SK-N-SH (cell line): ENCODE measurements around the gene MAPK8IP3. TPM values are rescaled to one million over a fixed set of nuclear protein-coding genes. Genes with fewer than 3 reads are reported as not detected.

Source experiments
- CTCF ChIA-PET: fragments of 300-600, 350-600 bp; formaldehyde crosslinking; extraction: SDS; loops from one replicate; lab custom pipeline; 2021; lab: Yijun Ruan, JAX
- POLR2A ChIA-PET: fragments of 350-600 bp; sonication (Branson Sonifier 250); formaldehyde crosslinking; extraction: SDS; loops from one replicate; lab custom pipeline; 2020; ENCODE audit warnings: antibody characterized with exemption, inconsistent platforms; lab: Yijun Ruan, JAX
- DNase-seq: peaks from one replicate; pipeline ENCODE4 v3.0.0; 2012
- H2AFZ ChIP-seq: fragments of 200-600 bp; sonication (generic); 2 replicates; pipeline ENCODE4 v1.8.1; 2016; ENCODE audit warnings: antibody characterized with exemption, mild to moderate bottlenecking, low read depth
- H3F3A ChIP-seq: fragments of 200-600 bp; sonication (generic); replicated peaks from 2 replicates; pipeline ENCODE3; 2016; ENCODE audit warnings: antibody characterized with exemption, mild to moderate bottlenecking; ENCODE audit not compliant: insufficient read depth
- H3K27ac ChIP-seq, 2 experiments: fragments of 200-500 bp in 1 of 2; fragments of 200-600 bp in 1 of 2; sonication (Bioruptor generic) in 1 of 2; sonication (generic), shearing (Covaris generic) in 1 of 2; 2 replicates each; pipeline versions ENCODE4 v1.5.1 to v1.6.1; 2014 to 2016; ENCODE audit warnings: low read depth in 2 of 2, inconsistent platforms in 1 of 2, low read length in 1 of 2, mild to moderate bottlenecking in 1 of 2, mixed read lengths in 1 of 2
- H3K27me3 ChIP-seq: fragments of 200-600 bp; sonication (generic), shearing (Covaris generic); 2 replicates; pipeline ENCODE4 v1.6.1; 2016; ENCODE audit warnings: mixed run types; ENCODE audit not compliant: insufficient read depth
- H3K36me3 ChIP-seq, 2 experiments: fragments of 200-500 bp in 1 of 2; fragments of 200-600 bp in 1 of 2; sonication (Bioruptor generic) in 1 of 2; sonication (generic) in 1 of 2; replicated peaks in 1 of 2; 2 replicates each; pipeline versions ENCODE3 to v1.5.1; 2014 to 2016; ENCODE audit warnings: low read length in 1 of 2, mild to moderate bottlenecking in 1 of 2; ENCODE audit not compliant: insufficient read depth in 2 of 2, control insufficient read depth in 1 of 2
- H3K4me1 ChIP-seq, 2 experiments: fragments of 200-500 bp in 1 of 2; fragments of 200-600 bp in 1 of 2; sonication (Bioruptor generic) in 1 of 2; sonication (generic), shearing (Covaris generic) in 1 of 2; 2 replicates each; pipeline versions ENCODE4 v1.5.1 to v1.6.1; 2014 to 2016; ENCODE audit warnings: low read depth in 1 of 2, low read length in 1 of 2, mixed run types in 1 of 2; ENCODE audit not compliant: insufficient read depth in 2 of 2, control insufficient read depth in 1 of 2
- H3K4me2 ChIP-seq: fragments of 200-600 bp; sonication (generic), shearing (Covaris generic); 2 replicates; pipeline ENCODE4 v1.6.1; 2017; ENCODE audit warnings: mixed run types
- H3K4me3 ChIP-seq, 2 experiments: fragments of 200-500 bp in 1 of 2; fragments of 200-600 bp in 1 of 2; sonication (Bioruptor generic) in 1 of 2; sonication (generic), shearing (Covaris generic) in 1 of 2; 2 replicates each; pipeline versions ENCODE4 v1.5.1 to v1.8.1; 2014 to 2016; ENCODE audit warnings: low read depth in 2 of 2, inconsistent platforms in 1 of 2, low read length in 1 of 2, mild to moderate bottlenecking in 1 of 2, mixed read lengths in 1 of 2, moderate library complexity in 1 of 2
- H3K79me2 ChIP-seq: fragments of 200-600 bp; sonication (generic); 2 replicates; pipeline ENCODE4 v1.8.1; 2017; ENCODE audit warnings: mild to moderate bottlenecking; ENCODE audit not compliant: insufficient read depth
- H3K9ac ChIP-seq: fragments of 200-600 bp; sonication (generic); 2 replicates; pipeline ENCODE4 v1.6.1; 2017; ENCODE audit warnings: mixed run types
- H3K9me2 ChIP-seq: fragments of 200-600 bp; sonication (generic); 2 replicates; pipeline ENCODE4 v1.6.1; 2017; ENCODE audit warnings: mixed run types
- H3K9me3 ChIP-seq: fragments of 200-600 bp; sonication (generic); 2 replicates; pipeline ENCODE4 v1.6.1; 2017; ENCODE audit warnings: mixed run types, mild to moderate bottlenecking, moderate library complexity
- H4K20me1 ChIP-seq: fragments of 200-600 bp; sonication (generic); 2 replicates; pipeline ENCODE4 v1.6.1; 2017; ENCODE audit warnings: mild to moderate bottlenecking, mixed run types; ENCODE audit not compliant: insufficient read depth
- CHD2 ChIP-seq: fragments of 150-350 bp; IDR thresholded peaks from 2 replicates; pipeline ENCODE4 v1.6.1; 2018; ENCODE audit warnings: low read length; ENCODE audit not compliant: partially characterized antibody
- ELF1 ChIP-seq: IDR thresholded peaks from 2 replicates; pipeline ENCODE4 v1.4.0; 2012
- EZH2phosphoT487 ChIP-seq: fragments of 200-600 bp; sonication (generic); IDR thresholded peaks from 2 replicates; pipeline ENCODE4 v1.6.1; 2017; ENCODE audit warnings: low read depth, mixed run types, mild to moderate bottlenecking, antibody characterized with exemption, moderate library complexity, borderline replicate concordance
- FOXM1 ChIP-seq: IDR thresholded peaks from 2 replicates; pipeline ENCODE4 v1.4.0; 2012; ENCODE audit warnings: low read depth, mild to moderate bottlenecking
- GABPA ChIP-seq: IDR thresholded peaks from 2 replicates; pipeline ENCODE4 v1.4.0; 2012; ENCODE audit warnings: low read depth, mild to moderate bottlenecking
- MXI1 ChIP-seq: IDR thresholded peaks from 2 replicates; pipeline ENCODE4 v1.6.1; 2012; ENCODE audit warnings: mild to moderate bottlenecking, low read depth, low read length, improper control_type of control experiment
- NFIC ChIP-seq: IDR thresholded peaks from 2 replicates; pipeline ENCODE4 v1.4.0; 2012; ENCODE audit warnings: borderline replicate concordance
- POLR2AphosphoS5 ChIP-seq: IDR thresholded peaks from 2 replicates; pipeline ENCODE4 v1.6.1; 2012; ENCODE audit warnings: low read depth, low read length
- RAD21 ChIP-seq: IDR thresholded peaks from 2 replicates; pipeline ENCODE4 v1.6.1; 2012; ENCODE audit warnings: mild to moderate bottlenecking, low read length
- RCOR1 ChIP-seq: fragments of 150-350 bp; IDR thresholded peaks from 2 replicates; pipeline ENCODE4 v1.6.1; 2017; ENCODE audit warnings: antibody characterized with exemption, low read length
- RFX5 ChIP-seq: IDR thresholded peaks from 2 replicates; pipeline ENCODE4 v1.6.1; 2012; ENCODE audit warnings: mild to moderate bottlenecking, improper control_type of control experiment, low read length
- RXRA ChIP-seq: IDR thresholded peaks from 2 replicates; pipeline ENCODE4 v1.4.0; 2012; ENCODE audit warnings: low read depth, mild to moderate bottlenecking, borderline replicate concordance
- SIN3A ChIP-seq: IDR thresholded peaks from 2 replicates; pipeline ENCODE4 v1.6.1; 2012; ENCODE audit warnings: low read depth, mild to moderate bottlenecking, low read length, moderate library complexity, borderline replicate concordance
- whole genome bisulfite sequencing: methylation state at CpG from one replicate; pipeline ENCODE4 v1.1.6; 2017; ENCODE audit warnings: low lambda C conversion rate; 5-methylcytosine and 5-hydroxymethylcytosine counted together
- polyA plus RNA-seq, 3 experiments: library from polyadenylated mRNA; depleted of rRNA; stranded (reverse); fragments of >200 nt; gene quantifications; 2 replicates each; pipeline ENCODE4 v1.2.3, GENCODE V29; 2012
- TF ChIP-seq, protein P1 (sequence below): IDR thresholded peaks from 2 replicates; pipeline ENCODE4; 2012
- TF ChIP-seq, protein P2 (sequence below): fragments of 150-350 bp; IDR thresholded peaks from 2 replicates; pipeline ENCODE4 v1.6.1; 2017; ENCODE audit warnings: antibody characterized with exemption, low read length, low read depth, borderline replicate concordance
- TF ChIP-seq, protein P3 (sequence below): IDR thresholded peaks from 2 replicates; pipeline ENCODE4 v1.4.0; 2012; ENCODE audit warnings: low read depth, borderline replicate concordance
- TF ChIP-seq, protein P4 (sequence below): fragments of 150-350 bp; IDR thresholded peaks from 2 replicates; pipeline ENCODE4 v1.6.1; 2016; ENCODE audit warnings: mild to moderate bottlenecking, low read depth, low read length
- TF ChIP-seq, protein P5 (sequence below): fragments of 200-600 bp; sonication (generic); IDR thresholded peaks from 2 replicates; pipeline ENCODE4 v1.6.1; 2017; ENCODE audit warnings: antibody characterized with exemption, mild to moderate bottlenecking, moderate library complexity

Gene MAPK8IP3
- polyA plus RNA-seq, 1 of the 3 experiments (the other 2 are of a cell fraction) = 57.3 TPM

DNA sequence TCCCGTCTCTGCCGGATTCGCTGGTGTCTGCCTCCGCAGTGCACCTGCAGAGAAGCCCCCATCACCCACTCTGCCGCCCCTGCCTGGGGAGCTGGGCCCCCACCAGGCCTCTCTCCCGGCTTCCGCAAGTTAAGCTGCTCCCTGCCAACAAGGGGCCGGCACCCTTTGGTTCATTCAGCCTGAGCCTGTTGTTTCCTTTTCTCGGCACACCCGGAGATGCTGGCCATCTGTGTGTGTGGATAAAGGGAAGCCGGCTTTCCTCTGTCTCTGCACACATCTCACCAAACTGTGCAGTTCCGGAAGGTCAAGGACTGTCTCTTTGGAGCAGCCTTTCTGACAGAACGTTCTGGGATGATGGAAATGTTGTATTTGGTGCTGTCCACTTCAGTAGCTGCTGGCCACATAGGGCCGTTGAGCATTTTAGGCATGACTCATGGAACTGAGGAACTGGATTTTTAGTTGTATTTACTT is 6.8 kb downstream of the MAPK8IP3 start:
- H3K4me2 ChIP-seq = no peak overlapping the region
- CTCF ChIA-PET = interaction anchor here (0.7 to 1.4 kb wide), 2 partner anchors 51 to 136 kb away, joined by 4 read pairs; no protein-coding TSS in a partner anchor
- 94% methylated on average over 14 of the region's 14 CpGs for WGBS
- peaks cover 8 to 9% of the 10 kb centered on the region in 2 experiments; a peak in 3 of 4 replicates for H3K4me1 ChIP-seq
- TF ChIP-seq, protein P1, sequence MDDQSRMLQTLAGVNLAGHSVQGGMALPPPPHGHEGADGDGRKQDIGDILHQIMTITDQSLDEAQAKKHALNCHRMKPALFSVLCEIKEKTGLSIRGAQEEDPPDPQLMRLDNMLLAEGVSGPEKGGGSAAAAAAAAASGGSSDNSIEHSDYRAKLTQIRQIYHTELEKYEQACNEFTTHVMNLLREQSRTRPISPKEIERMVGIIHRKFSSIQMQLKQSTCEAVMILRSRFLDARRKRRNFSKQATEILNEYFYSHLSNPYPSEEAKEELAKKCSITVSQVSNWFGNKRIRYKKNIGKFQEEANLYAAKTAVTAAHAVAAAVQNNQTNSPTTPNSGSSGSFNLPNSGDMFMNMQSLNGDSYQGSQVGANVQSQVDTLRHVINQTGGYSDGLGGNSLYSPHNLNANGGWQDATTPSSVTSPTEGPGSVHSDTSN = no peak
- TF ChIP-seq RAD21 (no peak), RCOR1 (no peak), RFX5 (no peak), MXI1 (no peak)
- H2AFZ ChIP-seq = no peak overlapping the region
- no peaks in the 10 kb centered on the region for H3K9me3 ChIP-seq
- H3K9ac ChIP-seq = no peak overlapping the region
- H4K20me1 ChIP-seq = peaks cover 68% of the 10 kb centered on the region
- H3K36me3 ChIP-seq = peaks cover 0 to 4% of the 10 kb centered on the region in 2 experiments
- no peaks in the 10 kb centered on the region for H3K27me3 ChIP-seq
- POLR2A ChIA-PET = no interaction called here
- DNase-seq = no peak
- no peak overlapping the region for H3K4me3 ChIP-seq
- no peaks in the 10 kb centered on the region for H3K9me2 ChIP-seq
- peaks cover 100% of the 10 kb centered on the region for H3K79me2 ChIP-seq
- H3K27ac ChIP-seq = no peak overlapping the region
- H3F3A ChIP-seq = no peaks in the 10 kb centered on the region

DNA sequence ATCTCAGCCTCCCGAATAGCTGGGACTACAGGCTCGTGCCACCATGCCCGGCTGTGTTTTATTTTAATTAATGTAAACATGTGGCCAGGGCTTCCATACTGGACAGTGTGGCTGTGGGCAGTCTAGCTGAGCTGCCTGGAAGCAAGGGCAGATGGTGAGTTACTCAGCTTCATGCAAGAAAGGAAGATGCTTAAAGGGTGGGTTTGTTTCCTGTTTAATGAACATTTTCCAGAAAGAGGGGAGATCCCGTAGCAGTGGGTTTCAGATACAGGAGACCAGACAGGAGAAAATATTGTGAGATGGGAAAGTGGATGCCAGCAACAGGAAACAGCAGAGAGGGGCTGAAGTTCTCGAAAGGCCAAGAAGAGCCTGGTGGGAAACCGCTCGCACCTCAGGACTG is 7.3 kb downstream of the MAPK8IP3 start:
- Histone ChIP-seq H3K9ac (no peak overlapping the region), H2AFZ (no peak overlapping the region), H3K9me3 (no peaks in the 10 kb centered on the region), H3F3A (no peaks in the 10 kb centered on the region), H3K4me1 (peaks cover 4% of the 10 kb centered on the region in 2 experiments; a peak in 2 of 4 replicates), H3K36me3 (peaks cover 0 to 4% of the 10 kb centered on the region in 2 experiments), H4K20me1 (peaks cover 63% of the 10 kb centered on the region), H3K4me2 (no peak overlapping the region), H3K27me3 (no peaks in the 10 kb centered on the region), H3K9me2 (no peaks in the 10 kb centered on the region), H3K27ac (no peak overlapping the region), H3K4me3 (no peak overlapping the region), H3K79me2 (peaks cover 100% of the 10 kb centered on the region)
- ChIA-PET CTCF (interaction anchor here (0.7 to 1.4 kb wide), 2 partner anchors 51 to 137 kb away, joined by 4 read pairs; no protein-coding TSS in a partner anchor), POLR2A (no interaction called here)
- DNase-seq = no peak
- WGBS = 94% methylated on average over 7 of the region's 7 CpGs
- no peak for TF ChIP-seq RXRA
- no peak for TF ChIP-seq GABPA
- TF ChIP-seq POLR2AphosphoS5 = no peak
- TF ChIP-seq, protein P2, sequence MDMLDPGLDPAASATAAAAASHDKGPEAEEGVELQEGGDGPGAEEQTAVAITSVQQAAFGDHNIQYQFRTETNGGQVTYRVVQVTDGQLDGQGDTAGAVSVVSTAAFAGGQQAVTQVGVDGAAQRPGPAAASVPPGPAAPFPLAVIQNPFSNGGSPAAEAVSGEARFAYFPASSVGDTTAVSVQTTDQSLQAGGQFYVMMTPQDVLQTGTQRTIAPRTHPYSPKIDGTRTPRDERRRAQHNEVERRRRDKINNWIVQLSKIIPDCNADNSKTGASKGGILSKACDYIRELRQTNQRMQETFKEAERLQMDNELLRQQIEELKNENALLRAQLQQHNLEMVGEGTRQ = no peak
- TF ChIP-seq, protein P3, sequence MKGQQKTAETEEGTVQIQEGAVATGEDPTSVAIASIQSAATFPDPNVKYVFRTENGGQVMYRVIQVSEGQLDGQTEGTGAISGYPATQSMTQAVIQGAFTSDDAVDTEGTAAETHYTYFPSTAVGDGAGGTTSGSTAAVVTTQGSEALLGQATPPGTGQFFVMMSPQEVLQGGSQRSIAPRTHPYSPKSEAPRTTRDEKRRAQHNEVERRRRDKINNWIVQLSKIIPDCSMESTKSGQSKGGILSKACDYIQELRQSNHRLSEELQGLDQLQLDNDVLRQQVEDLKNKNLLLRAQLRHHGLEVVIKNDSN = no peak
- no peak for TF ChIP-seq ELF1
- no peak for TF ChIP-seq EZH2phosphoT487
- TF ChIP-seq, protein P4, sequence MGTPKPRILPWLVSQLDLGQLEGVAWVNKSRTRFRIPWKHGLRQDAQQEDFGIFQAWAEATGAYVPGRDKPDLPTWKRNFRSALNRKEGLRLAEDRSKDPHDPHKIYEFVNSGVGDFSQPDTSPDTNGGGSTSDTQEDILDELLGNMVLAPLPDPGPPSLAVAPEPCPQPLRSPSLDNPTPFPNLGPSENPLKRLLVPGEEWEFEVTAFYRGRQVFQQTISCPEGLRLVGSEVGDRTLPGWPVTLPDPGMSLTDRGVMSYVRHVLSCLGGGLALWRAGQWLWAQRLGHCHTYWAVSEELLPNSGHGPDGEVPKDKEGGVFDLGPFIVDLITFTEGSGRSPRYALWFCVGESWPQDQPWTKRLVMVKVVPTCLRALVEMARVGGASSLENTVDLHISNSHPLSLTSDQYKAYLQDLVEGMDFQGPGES = no peak
- TF ChIP-seq NFIC = no peak
- no peak for TF ChIP-seq SIN3A
- no peak for TF ChIP-seq FOXM1
- no peak for TF ChIP-seq CHD2
- TF ChIP-seq, protein P5, sequence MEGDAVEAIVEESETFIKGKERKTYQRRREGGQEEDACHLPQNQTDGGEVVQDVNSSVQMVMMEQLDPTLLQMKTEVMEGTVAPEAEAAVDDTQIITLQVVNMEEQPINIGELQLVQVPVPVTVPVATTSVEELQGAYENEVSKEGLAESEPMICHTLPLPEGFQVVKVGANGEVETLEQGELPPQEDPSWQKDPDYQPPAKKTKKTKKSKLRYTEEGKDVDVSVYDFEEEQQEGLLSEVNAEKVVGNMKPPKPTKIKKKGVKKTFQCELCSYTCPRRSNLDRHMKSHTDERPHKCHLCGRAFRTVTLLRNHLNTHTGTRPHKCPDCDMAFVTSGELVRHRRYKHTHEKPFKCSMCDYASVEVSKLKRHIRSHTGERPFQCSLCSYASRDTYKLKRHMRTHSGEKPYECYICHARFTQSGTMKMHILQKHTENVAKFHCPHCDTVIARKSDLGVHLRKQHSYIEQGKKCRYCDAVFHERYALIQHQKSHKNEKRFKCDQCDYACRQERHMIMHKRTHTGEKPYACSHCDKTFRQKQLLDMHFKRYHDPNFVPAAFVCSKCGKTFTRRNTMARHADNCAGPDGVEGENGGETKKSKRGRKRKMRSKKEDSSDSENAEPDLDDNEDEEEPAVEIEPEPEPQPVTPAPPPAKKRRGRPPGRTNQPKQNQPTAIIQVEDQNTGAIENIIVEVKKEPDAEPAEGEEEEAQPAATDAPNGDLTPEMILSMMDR = no peak
